HepG2 (cell line): Measurements from ENCODE around the gene ALG14.

Experiments used
- ARNTL ChIP-seq: sonication (generic); formaldehyde crosslinking; IDR thresholded peaks from 2 replicates; pipeline ENCODE4 v1.4.0; 2020; ENCODE audit warnings: mild to moderate bottlenecking, missing genetic modification reagents
- STAG1 ChIP-seq: sonication (generic); formaldehyde crosslinking; IDR thresholded peaks from 2 replicates; pipeline ENCODE4 v1.4.0; 2020; ENCODE audit warnings: missing genetic modification reagents
- TF ChIP-seq, protein P1 (sequence below): sonication (generic); formaldehyde crosslinking; conservative IDR thresholded peaks from 2 replicates; pipeline ENCODE4 v1.8.0; 2022; ENCODE audit warnings: low read depth, missing genetic modification reagents
- TF ChIP-seq, protein P2 (sequence below): sonication (generic); formaldehyde crosslinking; IDR thresholded peaks from 2 replicates; pipeline ENCODE4 v1.5.0; 2020; ENCODE audit warnings: missing genetic modification reagents
- TF ChIP-seq, protein P3 (sequence below): sonication (generic); formaldehyde crosslinking; IDR thresholded peaks from 2 replicates; pipeline ENCODE4 v1.5.0; 2020; ENCODE audit warnings: mild to moderate bottlenecking, missing genetic modification reagents, moderate library complexity

DNA sequence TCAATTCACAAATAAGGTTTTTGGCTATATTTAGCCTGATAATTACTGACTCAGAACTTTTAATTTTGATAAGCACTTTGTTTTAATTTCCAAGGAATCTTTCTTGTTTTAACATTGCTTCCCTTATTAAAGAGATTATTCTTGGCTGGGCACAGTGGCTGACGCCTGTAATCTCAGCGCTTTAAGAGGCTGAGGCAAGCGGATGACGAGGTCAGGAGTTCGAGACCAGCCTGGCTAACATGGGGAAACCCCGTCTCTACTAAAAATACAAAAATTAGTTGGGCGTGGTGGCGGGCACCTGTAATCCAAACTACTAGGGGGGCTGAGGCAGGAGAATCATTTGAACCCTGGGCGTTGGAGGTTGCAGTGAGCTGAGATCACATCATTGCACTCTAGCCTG is 13.8 kb downstream of the ALG14 start:
- TF ChIP-seq ARNTL (CRISPR knock-in tag) (no peak), STAG1 (CRISPR knock-in tag) (no peak)
- TF ChIP-seq, protein P1, sequence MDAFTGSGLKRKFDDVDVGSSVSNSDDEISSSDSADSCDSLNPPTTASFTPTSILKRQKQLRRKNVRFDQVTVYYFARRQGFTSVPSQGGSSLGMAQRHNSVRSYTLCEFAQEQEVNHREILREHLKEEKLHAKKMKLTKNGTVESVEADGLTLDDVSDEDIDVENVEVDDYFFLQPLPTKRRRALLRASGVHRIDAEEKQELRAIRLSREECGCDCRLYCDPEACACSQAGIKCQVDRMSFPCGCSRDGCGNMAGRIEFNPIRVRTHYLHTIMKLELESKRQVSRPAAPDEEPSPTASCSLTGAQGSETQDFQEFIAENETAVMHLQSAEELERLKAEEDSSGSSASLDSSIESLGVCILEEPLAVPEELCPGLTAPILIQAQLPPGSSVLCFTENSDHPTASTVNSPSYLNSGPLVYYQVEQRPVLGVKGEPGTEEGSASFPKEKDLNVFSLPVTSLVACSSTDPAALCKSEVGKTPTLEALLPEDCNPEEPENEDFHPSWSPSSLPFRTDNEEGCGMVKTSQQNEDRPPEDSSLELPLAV (CRISPR knock-in tag), result no peak
- TF ChIP-seq, protein P2, sequence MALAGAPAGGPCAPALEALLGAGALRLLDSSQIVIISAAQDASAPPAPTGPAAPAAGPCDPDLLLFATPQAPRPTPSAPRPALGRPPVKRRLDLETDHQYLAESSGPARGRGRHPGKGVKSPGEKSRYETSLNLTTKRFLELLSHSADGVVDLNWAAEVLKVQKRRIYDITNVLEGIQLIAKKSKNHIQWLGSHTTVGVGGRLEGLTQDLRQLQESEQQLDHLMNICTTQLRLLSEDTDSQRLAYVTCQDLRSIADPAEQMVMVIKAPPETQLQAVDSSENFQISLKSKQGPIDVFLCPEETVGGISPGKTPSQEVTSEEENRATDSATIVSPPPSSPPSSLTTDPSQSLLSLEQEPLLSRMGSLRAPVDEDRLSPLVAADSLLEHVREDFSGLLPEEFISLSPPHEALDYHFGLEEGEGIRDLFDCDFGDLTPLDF, result no peak
- TF ChIP-seq, protein P3, sequence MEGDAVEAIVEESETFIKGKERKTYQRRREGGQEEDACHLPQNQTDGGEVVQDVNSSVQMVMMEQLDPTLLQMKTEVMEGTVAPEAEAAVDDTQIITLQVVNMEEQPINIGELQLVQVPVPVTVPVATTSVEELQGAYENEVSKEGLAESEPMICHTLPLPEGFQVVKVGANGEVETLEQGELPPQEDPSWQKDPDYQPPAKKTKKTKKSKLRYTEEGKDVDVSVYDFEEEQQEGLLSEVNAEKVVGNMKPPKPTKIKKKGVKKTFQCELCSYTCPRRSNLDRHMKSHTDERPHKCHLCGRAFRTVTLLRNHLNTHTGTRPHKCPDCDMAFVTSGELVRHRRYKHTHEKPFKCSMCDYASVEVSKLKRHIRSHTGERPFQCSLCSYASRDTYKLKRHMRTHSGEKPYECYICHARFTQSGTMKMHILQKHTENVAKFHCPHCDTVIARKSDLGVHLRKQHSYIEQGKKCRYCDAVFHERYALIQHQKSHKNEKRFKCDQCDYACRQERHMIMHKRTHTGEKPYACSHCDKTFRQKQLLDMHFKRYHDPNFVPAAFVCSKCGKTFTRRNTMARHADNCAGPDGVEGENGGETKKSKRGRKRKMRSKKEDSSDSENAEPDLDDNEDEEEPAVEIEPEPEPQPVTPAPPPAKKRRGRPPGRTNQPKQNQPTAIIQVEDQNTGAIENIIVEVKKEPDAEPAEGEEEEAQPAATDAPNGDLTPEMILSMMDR (CRISPR knock-in tag), result no peak
